NCI-H748 (cell line): ENCODE measurements around the gene CXorf38.

ENCODE experiments used
- DNase-seq: peaks from one replicate; lab custom pipeline; 2025; ENCODE audit not compliant: unreplicated experiment; lab: John Stamatoyannopoulos, UW

The CXorf38 gene

GRCh38 chrX:40647307-40648197 lies at the start of gene CXorf38:
TSS of gene CXorf38 (minus strand) at chrX:40647561. CDS start at chrX:40647520, 41 bp downstream.
- peak; percentile 91 for DNase-seq

GRCh38 chrX:40694802-40695201 lies 47.4 kb upstream of the CXorf38 start:
- no peak for DNase-seq

- DNase-seq, result no peak
Observed at GRCh38 chrX:40688929-40689328, 41.6 kb upstream of the CXorf38 start.

- no peak for DNase-seq
Observed at GRCh38 chrX:40687169-40687568, 39.8 kb upstream of the CXorf38 start.

- DNase-seq, result no peak
Observed at GRCh38 chrX:40685362-40685918, 38.1 kb upstream of the CXorf38 start.

- no peak for DNase-seq
Observed at GRCh38 chrX:40684092-40684491, 36.7 kb upstream of the CXorf38 start.

- no peak for DNase-seq
Observed at GRCh38 chrX:40683245-40683644, 35.9 kb upstream of the CXorf38 start.

- DNase-seq, result no peak
Observed at GRCh38 chrX:40671126-40671525, 23.8 kb upstream of the CXorf38 start.

- DNase-seq, result no peak
Observed at GRCh38 chrX:40663880-40664630, 16.7 kb upstream of the CXorf38 start.

- DNase-seq, result no peak
Observed at GRCh38 chrX:40663078-40663740, 15.8 kb upstream of the CXorf38 start.

GRCh38 chrX:40661489-40661888 lies 14.1 kb upstream of the CXorf38 start:
- no peak for DNase-seq

GRCh38 chrX:40660381-40660780 lies 13.0 kb upstream of the CXorf38 start:
- DNase-seq, result no peak

- DNase-seq, result no peak
Observed at GRCh38 chrX:40653535-40653934, 6.2 kb upstream of the CXorf38 start.

GRCh38 chrX:40652664-40653063 lies 5.3 kb upstream of the CXorf38 start:
- DNase-seq, result no peak

GRCh38 chrX:40651620-40652223 lies 4.4 kb upstream of the CXorf38 start:
- peak; percentile 69 for DNase-seq

GRCh38 chrX:40646489-40647306 lies 663 bp downstream of the CXorf38 start:
- peak; percentile 45 for DNase-seq

GRCh38 chrX:40644821-40645358 lies 2.5 kb downstream of the CXorf38 start:
- no peak for DNase-seq

GRCh38 chrX:40644176-40644575 lies 3.2 kb downstream of the CXorf38 start:
- DNase-seq, result no peak

- DNase-seq, result no peak
Observed at GRCh38 chrX:40637687-40638086, 9.7 kb downstream of the CXorf38 start.

GRCh38 chrX:40632199-40632598 lies 15.2 kb downstream of the CXorf38 start:
- no peak for DNase-seq
